Stomach (tissue), 4 donors: Measurements from ENCODE around the gene S100P.

ENCODE experiments used
- EP300 ChIP-seq: sonication (generic); formaldehyde crosslinking; IDR thresholded peaks from one replicate; pipeline ENCODE4 v1.6.1; 2017; ENCODE audit warnings: antibody characterized with exemption
- POLR2A ChIP-seq, 4 donors: fragments of 450-650 bp; IDR thresholded peaks; one replicate each; pipeline ENCODE4 v1.6.1; 2016; ENCODE audit warnings: antibody characterized with exemption in 4 of 4, control low read depth in 2 of 4, mild to moderate bottlenecking in 1 of 4, moderate library complexity in 1 of 4
- POLR2AphosphoS5 ChIP-seq, 3 donors: sonication (generic); formaldehyde crosslinking; IDR thresholded peaks; one replicate each; pipeline ENCODE4 v1.6.1; 2016; ENCODE audit warnings: antibody characterized with exemption in 3 of 3
- TF ChIP-seq, protein P1 (sequence below), 7 experiments: fragments of 450-650 bp in 4 of 7; fragments of 200-600 bp in 3 of 7; sonication (generic) in 3 of 7; IDR thresholded peaks; one replicate each; pipeline ENCODE4 v1.5.1; 2016 to 2019; ENCODE audit warnings: antibody characterized with exemption in 7 of 7, control low read depth in 2 of 7, mild to moderate bottlenecking in 1 of 7

DNA sequence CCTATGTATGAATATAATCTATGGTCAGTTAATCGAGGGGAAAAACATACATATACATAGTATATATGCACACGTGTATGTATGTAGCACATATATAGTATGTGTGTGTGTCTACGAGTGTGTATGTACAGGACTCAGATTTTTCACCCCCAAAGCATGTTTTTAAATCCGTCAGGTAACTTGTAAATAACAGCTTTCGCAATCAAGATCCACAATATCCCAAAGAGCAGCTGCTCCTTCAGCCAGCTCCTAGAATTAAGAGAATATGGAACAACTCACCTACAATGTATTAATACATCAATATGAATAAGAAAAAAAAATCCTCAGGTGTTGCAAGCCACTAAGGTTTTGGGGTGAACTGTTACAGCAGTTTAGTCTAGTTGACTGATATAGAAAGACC lies 12.5 kb downstream of the S100P start:
- TF ChIP-seq, protein P1, sequence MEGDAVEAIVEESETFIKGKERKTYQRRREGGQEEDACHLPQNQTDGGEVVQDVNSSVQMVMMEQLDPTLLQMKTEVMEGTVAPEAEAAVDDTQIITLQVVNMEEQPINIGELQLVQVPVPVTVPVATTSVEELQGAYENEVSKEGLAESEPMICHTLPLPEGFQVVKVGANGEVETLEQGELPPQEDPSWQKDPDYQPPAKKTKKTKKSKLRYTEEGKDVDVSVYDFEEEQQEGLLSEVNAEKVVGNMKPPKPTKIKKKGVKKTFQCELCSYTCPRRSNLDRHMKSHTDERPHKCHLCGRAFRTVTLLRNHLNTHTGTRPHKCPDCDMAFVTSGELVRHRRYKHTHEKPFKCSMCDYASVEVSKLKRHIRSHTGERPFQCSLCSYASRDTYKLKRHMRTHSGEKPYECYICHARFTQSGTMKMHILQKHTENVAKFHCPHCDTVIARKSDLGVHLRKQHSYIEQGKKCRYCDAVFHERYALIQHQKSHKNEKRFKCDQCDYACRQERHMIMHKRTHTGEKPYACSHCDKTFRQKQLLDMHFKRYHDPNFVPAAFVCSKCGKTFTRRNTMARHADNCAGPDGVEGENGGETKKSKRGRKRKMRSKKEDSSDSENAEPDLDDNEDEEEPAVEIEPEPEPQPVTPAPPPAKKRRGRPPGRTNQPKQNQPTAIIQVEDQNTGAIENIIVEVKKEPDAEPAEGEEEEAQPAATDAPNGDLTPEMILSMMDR (IDR thresholded peaks at IDR 0.05), result no peak
- no peak for TF ChIP-seq POLR2AphosphoS5 (IDR thresholded peaks at IDR 0.05)
- TF ChIP-seq POLR2A (IDR thresholded peaks at IDR 0.05), result no peak
- no peak for TF ChIP-seq EP300
